ENCODE data around the gene ADAMTSL1.

ADAMTSL1 gene

GRCh38 chr9:18675973-18676372 is 202.0 kb downstream of the ADAMTSL1 start (continued):
- TF ChIP-seq ZNF518A (tag by site-specific recombination; conservative IDR thresholded peaks at IDR 0.05; ENCODE audit: low read depth) (no peak), ZNF202 (tag by site-specific recombination; IDR thresholded peaks at IDR 0.05; ENCODE audit: borderline replicate concordance) (no peak), ZNF221 (tag by site-specific recombination; IDR thresholded peaks at IDR 0.05; ENCODE audit: borderline replicate concordance) (no peak), ZNF580 (tag by site-specific recombination; IDR thresholded peaks at IDR 0.05) (peak; percentile 88; the same call in 1 of the 2 replicates), ZNF266 (tag by site-specific recombination; IDR thresholded peaks at IDR 0.05; ENCODE audit: low read depth) (no peak), KLF7 (tag by site-specific recombination; IDR thresholded peaks at IDR 0.05; ENCODE audit: borderline replicate concordance) (no peak), GLI2 (tag by site-specific recombination; IDR thresholded peaks at IDR 0.05; ENCODE audit: borderline replicate concordance, low read depth) (0 out of 2 replicates have a peak, but pooled peaks have one; percentile 12), ZNF560 (tag by site-specific recombination; IDR thresholded peaks at IDR 0.05; ENCODE audit: borderline replicate concordance) (no peak), KLF9 (tag by site-specific recombination; IDR thresholded peaks at IDR 0.05; ENCODE audit: low read depth) (no peak), ELK4 (IDR thresholded peaks at IDR 0.05; ENCODE audit: borderline replicate concordance, low read depth, low read length) (no peak), ZNF16 (tag by site-specific recombination; IDR thresholded peaks at IDR 0.05; ENCODE audit: low read depth) (no peak), ZNF548 (tag by site-specific recombination; IDR thresholded peaks at IDR 0.05) (no peak), GLI4 (tag by site-specific recombination; IDR thresholded peaks at IDR 0.05) (no peak), PRDM2 (tag by site-specific recombination; IDR thresholded peaks at IDR 0.05; ENCODE audit: borderline replicate concordance) (no peak), HIC1 (tag by site-specific recombination; IDR thresholded peaks at IDR 0.05) (peak; percentile 48; the same call in 1 of the 2 replicates), ZNF837 (tag by site-specific recombination; IDR thresholded peaks at IDR 0.05) (no peak), ZNF169 (tag by site-specific recombination; IDR thresholded peaks at IDR 0.05) (no peak), OSR2 (tag by site-specific recombination; IDR thresholded peaks at IDR 0.05) (peak; percentile 88), ZNF530 (tag by site-specific recombination; IDR thresholded peaks at IDR 0.05; ENCODE audit: low read depth) (no peak), ZNF830 (tag by site-specific recombination; IDR thresholded peaks at IDR 0.05; ENCODE audit: low read depth) (no peak), ZBTB10 (tag by site-specific recombination; IDR thresholded peaks at IDR 0.05) (no peak), IKZF3 (tag by site-specific recombination; IDR thresholded peaks at IDR 0.05) (peak; percentile 62), ZNF664 (tag by site-specific recombination; IDR thresholded peaks at IDR 0.05) (no peak)
